HG03521 (cell line): Measurements from ENCODE around the gene IRF8.

Experiments used
- ATAC-seq: cut with Tn5 transposase; IDR thresholded peaks from one replicate; pipeline ENCODE4 v1.9.1; 2021; ENCODE audit warnings: mild to moderate bottlenecking, moderate library complexity; ENCODE audit not compliant: unreplicated experiment

IRF8 gene

DNA sequence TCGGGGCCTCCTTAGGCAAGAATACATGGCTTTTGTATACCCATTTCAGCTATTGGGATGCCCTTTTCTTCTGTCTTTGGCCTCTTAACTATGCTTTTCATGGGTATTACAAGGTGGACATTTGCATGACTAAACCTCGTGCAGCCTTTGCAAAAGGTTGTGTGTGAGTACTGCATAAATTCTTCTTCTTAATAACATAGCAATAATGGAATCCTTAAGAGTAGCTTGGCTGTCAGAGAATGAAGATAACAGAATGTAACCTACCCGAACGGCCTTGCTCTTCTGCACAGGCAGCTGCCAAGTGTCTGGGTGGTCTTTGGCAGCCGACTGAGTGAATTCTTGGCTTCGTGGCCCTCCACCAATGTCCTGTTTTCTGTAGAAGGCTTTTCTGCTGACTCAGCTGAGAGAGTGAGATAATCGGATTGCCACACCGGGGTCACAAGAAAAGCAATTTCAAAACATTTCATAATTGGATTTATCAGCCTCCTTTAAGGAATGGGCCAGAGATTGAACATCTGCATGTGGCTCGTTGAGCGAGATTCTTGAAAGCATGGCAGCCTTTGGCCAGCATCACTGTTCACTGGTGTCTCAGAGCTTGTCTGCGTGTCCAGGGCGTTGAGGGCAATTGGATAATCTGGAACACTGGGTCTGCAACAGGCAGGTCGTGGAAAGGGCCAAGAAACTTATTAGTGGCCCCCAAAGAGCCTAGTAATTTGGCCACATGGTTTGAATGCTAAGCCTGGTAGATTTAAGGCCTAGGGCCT is 13.4 kb downstream of the IRF8 start:
- no peak for ATAC-seq

DNA sequence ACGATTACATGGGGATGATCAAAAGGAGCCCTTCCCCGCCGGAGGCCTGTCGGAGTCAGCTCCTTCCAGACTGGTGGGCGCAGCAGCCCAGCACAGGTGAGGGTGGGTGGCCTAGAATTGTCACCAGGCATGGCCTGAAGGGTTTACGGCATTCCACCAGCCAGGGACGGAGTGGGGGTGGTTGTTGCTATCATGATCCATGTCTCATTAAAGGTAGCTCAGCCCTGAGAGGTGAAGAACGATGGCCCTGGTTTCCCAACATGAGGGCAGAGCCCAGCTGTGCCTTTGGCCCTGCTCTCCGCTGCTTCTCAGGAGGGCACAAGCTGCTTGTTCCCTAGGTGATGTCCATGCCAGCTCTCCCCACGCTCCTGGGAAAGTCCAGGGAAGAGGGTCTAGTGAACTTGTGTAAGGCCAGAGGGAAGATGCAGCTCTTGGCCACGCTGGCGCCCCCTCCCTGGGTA is 14.2 kb downstream of the IRF8 start:
- no peak for ATAC-seq

DNA sequence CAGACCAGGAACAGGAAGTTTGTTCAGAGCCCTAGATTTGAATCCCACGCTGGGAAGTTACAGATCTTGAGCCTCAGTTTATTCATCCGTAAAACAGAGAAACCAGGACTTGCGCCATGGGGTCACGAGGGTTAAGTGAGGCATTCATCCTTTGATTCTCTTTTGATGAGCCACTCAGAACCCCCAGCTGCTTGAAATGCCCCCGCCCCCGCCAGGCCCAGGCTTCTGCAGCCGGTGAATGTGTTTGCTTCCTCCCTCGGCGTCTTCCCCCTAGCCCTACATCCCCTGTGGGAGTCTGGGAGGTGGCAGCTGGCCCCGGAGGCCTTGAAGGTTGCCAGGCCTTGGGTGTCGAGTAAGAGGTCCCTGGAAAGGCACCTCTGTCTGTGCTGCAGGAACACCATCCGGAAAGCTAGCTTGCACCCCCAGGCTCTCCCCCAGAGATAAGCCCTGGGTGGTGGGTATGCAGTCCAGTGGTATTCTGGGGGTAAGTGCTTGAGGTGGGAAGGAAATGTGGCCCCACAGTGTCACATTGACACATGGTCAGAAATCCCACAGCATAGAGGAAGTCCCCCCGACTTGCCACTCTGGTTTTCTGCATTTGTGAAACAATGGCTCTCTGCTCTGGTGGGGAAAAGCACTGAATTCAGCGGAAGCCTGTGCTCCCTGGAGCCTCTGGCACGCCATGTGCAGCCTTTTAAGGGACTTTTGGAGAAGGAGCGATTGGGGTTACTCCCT is 14.9 kb downstream of the IRF8 start:
- ATAC-seq, result no peak

- no peak for ATAC-seq
Measured at GRCh38 chr16:85914423-85914794, 15.4 kb downstream of the IRF8 start.

DNA sequence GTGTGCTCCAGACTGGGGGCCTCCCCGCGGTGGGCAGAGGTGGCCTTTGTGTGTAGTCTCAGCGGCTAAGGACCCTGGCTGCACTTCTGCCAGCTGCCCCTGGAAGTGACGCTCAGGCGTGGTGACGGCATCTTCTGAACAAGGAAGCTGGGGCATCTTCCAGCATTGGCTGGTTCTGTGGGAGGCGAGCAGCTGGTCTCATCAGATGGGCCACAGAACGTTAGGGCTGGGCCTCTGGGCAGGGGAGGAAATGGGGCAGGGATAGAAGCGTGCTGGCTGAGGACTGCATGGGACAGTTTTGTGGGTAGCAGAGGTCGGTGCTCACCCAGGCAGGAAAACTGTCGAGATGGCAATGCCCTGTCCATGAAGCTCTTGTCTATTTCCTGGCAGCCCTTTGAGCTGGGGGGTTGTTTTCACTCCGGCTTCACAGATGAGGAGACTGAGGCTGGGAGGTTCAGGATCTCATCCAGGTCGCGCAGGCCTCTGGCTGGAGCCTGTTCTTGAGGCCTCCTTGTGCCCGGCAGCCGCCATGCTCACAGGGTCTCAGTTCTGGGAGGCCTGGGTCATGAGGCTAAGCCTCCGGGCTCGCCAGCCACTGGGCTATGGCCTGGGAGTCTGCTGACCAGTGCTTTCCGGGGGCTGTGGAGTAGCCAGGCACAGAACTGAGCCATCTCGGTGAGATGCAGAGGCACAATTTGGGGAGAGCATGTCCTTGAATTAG is 16.3 kb downstream of the IRF8 start:
- ATAC-seq, result no peak

DNA sequence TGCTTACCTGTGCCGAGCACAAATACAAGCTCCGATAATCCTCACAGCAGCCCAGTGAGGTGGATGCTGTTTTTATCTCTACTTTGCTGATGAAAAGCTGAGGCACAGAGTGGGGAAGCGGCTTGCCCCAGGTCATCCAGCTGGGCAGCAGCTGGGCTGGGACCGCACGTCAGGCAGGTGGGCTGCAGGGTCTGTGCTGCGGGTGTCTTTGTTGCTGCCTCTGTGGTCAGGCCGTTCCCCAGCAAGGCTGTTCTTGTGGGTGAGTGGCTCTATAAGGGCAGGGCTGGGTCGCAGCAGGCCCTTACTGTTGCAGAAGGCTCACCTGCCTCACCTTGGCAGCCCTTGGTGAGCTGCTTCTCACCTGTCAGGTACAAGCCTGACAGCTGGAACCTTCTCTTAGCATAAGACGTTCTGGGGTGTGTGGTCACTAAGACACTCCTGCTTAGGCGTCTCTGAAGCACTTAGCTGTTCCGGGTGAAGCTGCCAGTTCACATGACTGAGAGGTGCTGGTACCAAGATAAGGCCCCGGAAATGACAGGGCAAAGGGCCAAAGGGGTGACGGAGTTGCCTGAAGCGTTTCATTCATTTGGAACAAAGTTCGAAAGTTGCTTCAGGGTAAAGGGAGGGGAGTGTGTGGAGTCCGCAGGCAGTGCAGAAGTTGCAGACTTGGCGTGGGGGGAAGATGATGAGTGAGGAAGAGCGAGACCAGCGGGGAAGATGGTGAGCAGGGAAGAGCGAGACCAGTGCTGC is 17.4 kb downstream of the IRF8 start:
- no peak for ATAC-seq

DNA sequence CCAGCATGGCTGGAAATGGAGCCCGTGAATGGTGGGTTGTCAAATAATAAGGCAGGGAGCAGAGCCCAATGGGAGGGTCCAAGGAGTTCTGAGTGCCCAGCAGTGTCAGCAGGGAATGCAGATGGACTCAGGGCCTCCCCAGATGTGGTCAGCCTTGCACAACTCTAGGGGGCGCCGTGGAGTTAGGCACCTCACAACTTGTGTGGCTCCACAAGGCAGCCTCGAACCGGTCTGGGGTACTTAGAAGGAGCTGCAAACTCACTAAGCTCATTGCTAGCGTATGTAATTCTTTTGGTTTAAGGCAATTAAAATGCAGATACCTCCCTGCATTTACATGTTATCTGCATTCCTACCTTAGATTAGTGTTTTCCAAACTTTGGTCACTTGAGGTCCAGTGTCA is 18.1 kb downstream of the IRF8 start:
- no peak for ATAC-seq

- ATAC-seq, result no peak
Measured at GRCh38 chr16:85917959-85918358, 19.0 kb downstream of the IRF8 start.

- ATAC-seq, result no peak
Measured at GRCh38 chr16:85918436-85918835, 19.5 kb downstream of the IRF8 start.

GRCh38 chr16:85919271-85920267 is 20.6 kb downstream of the IRF8 start:
- no peak for ATAC-seq

GRCh38 chr16:85921026-85921425 is 22.1 kb downstream of the IRF8 start:
- no peak for ATAC-seq

DNA sequence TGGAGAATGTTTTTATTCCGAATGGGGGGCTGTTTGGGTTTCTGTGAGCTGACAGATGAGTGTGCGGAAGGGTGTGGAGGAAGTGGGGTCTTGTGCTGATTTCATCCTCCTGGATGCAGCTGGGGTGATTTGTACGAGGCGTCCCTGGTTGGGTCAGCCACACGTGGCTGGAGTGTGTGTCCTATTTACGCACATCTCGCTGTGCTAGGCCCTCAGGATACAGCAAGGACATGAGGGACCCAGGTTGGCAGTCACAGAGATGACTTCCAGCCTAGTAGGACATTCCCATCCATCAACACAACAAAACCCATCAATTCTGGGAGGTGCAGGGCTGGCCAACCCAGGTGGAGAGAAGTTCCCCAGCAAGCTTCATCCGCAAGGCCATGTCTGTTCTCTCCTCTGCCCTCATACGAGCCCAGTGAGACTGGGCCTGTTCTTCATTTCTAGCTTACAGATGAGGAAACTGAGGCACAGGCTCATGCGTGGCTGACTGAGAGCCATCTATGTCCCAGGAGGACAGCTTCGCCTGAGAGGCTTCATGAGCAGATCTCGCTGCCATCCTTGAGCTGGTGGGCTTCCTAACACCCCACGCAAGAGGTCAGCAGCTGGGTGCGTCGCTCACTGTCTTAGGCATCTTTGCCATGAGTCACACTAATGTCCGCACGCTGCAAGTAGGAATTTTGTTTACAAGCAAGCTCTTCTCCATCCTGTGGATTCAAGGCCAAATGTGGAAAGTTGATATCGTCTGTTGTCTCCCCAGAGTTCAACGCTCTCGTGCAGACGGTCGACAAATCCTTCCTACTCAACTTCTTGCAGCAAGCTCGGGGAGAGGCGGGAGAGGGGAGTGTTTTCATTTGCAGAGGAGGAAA is 24.4 kb downstream of the IRF8 start:
- ATAC-seq, result no peak

DNA sequence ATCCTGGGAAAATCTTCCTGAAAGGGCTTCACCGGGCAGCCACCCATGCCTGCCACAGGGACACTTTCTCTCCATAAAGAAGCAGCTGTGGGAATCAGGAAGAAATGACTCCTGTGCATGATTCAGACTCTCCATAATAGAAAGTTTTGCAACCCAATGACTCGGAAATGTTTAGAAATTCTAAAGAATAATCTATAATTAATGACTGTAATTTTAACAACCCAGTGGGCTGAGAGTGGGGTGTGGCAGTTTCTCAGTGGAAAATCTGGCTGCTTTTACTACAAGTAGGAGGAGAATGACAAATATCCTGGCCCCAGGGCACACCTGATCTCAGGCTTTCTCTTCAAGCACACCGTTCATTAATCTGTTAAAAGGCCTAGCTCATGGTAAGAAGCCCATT is 25.7 kb downstream of the IRF8 start:
- ATAC-seq, result no peak

- ATAC-seq, result no peak
Measured at GRCh38 chr16:85926370-85926769, 27.4 kb downstream of the IRF8 start.

DNA sequence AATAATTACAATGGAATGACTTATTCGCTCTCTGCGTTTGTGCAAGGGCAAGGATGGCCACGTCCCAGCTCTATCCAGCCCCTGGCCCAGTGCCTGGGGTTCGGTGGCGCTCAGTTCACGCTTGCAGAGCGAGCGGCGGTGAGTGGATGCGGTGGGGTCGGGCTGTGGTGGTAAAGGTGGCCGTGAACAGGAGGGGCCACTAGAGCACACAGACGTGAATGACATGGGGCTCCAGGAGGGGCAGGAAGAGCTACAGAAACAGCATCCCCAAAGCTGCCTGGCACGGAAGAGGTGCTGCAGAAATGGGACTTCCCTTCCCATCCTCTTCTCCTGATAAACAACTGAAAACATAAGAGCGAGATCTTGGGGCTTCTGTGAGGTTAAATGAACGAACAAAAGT is 28.4 kb downstream of the IRF8 start:
- no peak for ATAC-seq

DNA sequence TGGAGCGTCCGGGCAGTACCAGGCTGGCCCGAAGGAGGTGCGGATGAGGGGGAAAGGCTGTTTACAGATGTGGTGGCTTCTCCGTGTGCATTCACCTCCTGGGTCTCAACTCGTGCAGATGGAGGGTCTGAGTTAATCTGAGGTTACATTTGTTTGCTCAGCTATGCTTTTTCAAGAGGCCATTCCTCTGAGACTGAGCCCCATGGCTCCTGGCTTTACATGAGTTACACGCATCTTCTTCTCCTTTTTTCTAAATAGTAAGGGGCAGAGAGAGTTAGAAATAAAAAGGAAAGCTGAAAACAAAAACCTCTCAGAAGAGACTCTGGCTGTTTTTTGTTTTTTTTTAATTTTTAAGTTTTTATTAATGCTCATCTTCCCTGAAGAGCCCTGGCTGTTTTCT is 29.0 kb downstream of the IRF8 start:
- ATAC-seq, result no peak

DNA sequence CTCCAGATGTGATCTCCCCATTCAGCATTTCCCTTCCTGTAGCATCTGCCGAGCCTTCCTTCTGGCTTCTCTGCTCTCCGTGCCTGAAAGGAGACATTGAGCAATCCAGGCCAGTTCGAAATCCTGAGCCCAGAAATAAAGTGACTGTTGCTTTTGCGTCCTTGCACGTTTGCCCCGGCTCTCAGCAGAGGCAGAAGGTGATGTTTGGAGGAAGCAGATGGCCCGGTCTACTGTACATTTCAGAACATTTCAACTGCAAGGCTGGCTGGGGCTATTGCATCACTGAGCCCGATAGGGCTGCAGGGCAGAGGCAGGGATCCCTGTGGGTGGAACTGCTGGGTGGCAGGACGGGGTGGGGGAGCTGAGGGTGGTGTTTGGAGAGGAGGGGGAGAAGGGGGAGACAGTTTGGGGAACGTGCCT is 29.4 kb downstream of the IRF8 start:
- no peak for ATAC-seq

GRCh38 chr16:85929259-85929721 is 30.3 kb downstream of the IRF8 start:
- ATAC-seq, result no peak

GRCh38 chr16:85930301-85930700 is 31.3 kb downstream of the IRF8 start:
- no peak for ATAC-seq
